ENCODE data around the gene KIAA0753. TPM values are rescaled to one million over a fixed set of nuclear protein-coding genes. Genes with fewer than 3 reads are reported as not detected.
"Not testable (repeated sequence)": the region's sequence is repeated elsewhere in the genome, so short reads cannot be mapped to it uniquely, and the experiment has no call there.

Gene KIAA0753
- total RNA-seq, 1 donor from 2014 or later, result 24.0 TPM

DNA sequence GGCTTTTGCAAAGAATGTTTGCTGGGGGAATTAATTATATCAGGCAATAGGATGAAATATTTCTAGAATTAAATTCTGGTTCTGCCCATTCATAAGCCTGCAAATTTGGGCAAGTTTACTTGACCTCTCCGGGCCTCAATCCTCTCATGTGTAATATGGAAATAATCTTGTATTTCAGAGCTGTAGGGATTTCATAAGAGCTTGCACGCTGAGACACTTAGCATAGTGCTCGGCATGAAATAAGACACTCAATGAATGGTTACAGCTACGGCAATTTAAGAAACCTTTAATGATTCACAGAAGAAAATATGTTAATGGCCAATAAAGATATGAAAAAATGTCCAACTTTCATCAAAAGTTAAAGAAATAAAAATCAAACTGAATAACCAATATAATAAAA is 43.6 kb downstream of the KIAA0753 start:
- H3K4me3 Mint-ChIP-seq (ENCODE audit: unreplicated experiment), result no peak overlapping the region
- H3K27ac Mint-ChIP-seq (ENCODE audit: unreplicated experiment), result no peak overlapping the region

GRCh38 chr17:6596511-6596910 is 44.0 kb downstream of the KIAA0753 start:
- no peak for DNase-seq (ENCODE audit: extremely low spot score, unreplicated experiment)
- TF ChIP-seq CTCF (IDR thresholded peaks at IDR 0.05), result no peak
- Mint-ChIP-seq H3K27ac (ENCODE audit: unreplicated experiment) (no peak overlapping the region), H3K4me3 (ENCODE audit: unreplicated experiment) (no peak overlapping the region), H3K27me3 (ENCODE audit: unreplicated experiment) (no peaks in the 10 kb centered on the region), H3K4me1 (ENCODE audit: unreplicated experiment) (peaks cover 4% of the 10 kb centered on the region), H3K9me3 (ENCODE audit: unreplicated experiment) (no peaks in the 10 kb centered on the region), H3K36me3 (ENCODE audit: unreplicated experiment) (peaks cover 53% of the 10 kb centered on the region)

More for the DNA sequence above, 43.6 kb downstream of the KIAA0753 start:
- peaks cover 4% of the 10 kb centered on the region for H3K4me1 Mint-ChIP-seq (ENCODE audit: unreplicated experiment)
- no peaks in the 10 kb centered on the region for H3K9me3 Mint-ChIP-seq (ENCODE audit: unreplicated experiment)
- H3K27me3 Mint-ChIP-seq (ENCODE audit: unreplicated experiment), result no peaks in the 10 kb centered on the region
- no peak for DNase-seq (ENCODE audit: extremely low spot score, unreplicated experiment)
- H3K36me3 Mint-ChIP-seq (ENCODE audit: unreplicated experiment), result peaks cover 52% of the 10 kb centered on the region
- no peak for TF ChIP-seq CTCF (IDR thresholded peaks at IDR 0.05)

DNA sequence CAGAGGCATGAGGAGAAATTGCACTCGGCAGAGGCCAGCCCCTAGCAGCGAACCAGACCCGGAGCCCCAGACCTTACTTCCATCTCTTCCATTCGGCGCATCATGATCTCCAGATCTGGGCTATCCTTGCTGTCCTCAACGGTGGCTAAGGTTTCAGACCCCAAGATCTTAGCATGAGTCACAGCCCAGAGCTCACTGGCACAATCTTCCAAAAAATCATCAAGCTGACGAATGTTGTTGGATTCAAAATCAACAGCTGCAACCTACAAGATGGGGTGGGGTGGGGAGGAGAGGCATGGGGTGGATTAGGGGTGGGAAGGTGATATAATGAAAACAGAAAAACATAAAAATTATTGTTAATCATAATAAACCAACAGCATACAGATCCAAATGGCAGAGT is 44.4 kb downstream of the KIAA0753 start:
- Mint-ChIP-seq H3K9me3 (ENCODE audit: unreplicated experiment) (no peaks in the 10 kb centered on the region), H3K36me3 (ENCODE audit: unreplicated experiment) (peaks cover 58% of the 10 kb centered on the region), H3K27ac (ENCODE audit: unreplicated experiment) (no peak overlapping the region), H3K4me1 (ENCODE audit: unreplicated experiment) (peaks cover 4% of the 10 kb centered on the region), H3K4me3 (ENCODE audit: unreplicated experiment) (no peak overlapping the region), H3K27me3 (ENCODE audit: unreplicated experiment) (no peaks in the 10 kb centered on the region)
- no peak for DNase-seq (ENCODE audit: extremely low spot score, unreplicated experiment)
- TF ChIP-seq CTCF (IDR thresholded peaks at IDR 0.05), result no peak

- not testable (repeated sequence) for DNase-seq (ENCODE audit: extremely low spot score, unreplicated experiment); H3K9me3 Mint-ChIP-seq (ENCODE audit: unreplicated experiment); H3K27me3 Mint-ChIP-seq (ENCODE audit: unreplicated experiment); H3K4me1 Mint-ChIP-seq (ENCODE audit: unreplicated experiment); H3K4me3 Mint-ChIP-seq (ENCODE audit: unreplicated experiment); H3K27ac Mint-ChIP-seq (ENCODE audit: unreplicated experiment)
- H3K36me3 Mint-ChIP-seq (ENCODE audit: unreplicated experiment), result peaks cover 76% of the 10 kb centered on the region
Observed at GRCh38 chr17:6593371-6593770, 47.1 kb downstream of the KIAA0753 start.

DNA sequence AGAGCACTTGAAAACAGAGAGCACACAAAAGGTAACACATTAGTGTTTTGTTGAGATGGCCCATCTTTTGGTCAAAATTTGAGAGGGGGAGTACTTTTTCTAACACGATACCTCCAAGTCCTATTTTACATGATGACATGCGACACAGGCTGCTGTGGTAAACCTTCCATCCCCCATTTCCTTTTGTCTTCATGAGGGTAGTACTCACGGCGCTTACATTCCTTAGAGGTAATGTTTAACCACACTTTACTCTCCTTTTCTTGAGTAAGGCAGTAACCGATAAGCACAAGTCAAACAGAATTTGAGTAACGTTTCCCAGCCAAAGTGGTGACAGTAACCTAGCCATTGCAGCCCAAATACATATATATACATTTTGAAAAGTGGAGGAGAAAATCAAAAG is 48.3 kb downstream of the KIAA0753 start:
- DNase-seq (ENCODE audit: extremely low spot score, unreplicated experiment), result no peak
- H3K27me3 Mint-ChIP-seq (ENCODE audit: unreplicated experiment), result no peaks in the 10 kb centered on the region
- TF ChIP-seq CTCF (IDR thresholded peaks at IDR 0.05), result no peak
- H3K27ac Mint-ChIP-seq (ENCODE audit: unreplicated experiment), result no peak overlapping the region
- no peaks in the 10 kb centered on the region for H3K9me3 Mint-ChIP-seq (ENCODE audit: unreplicated experiment)
- no peak overlapping the region for H3K4me3 Mint-ChIP-seq (ENCODE audit: unreplicated experiment)
- H3K36me3 Mint-ChIP-seq (ENCODE audit: unreplicated experiment), result peaks cover 82% of the 10 kb centered on the region
- no peaks in the 10 kb centered on the region for H3K4me1 Mint-ChIP-seq (ENCODE audit: unreplicated experiment)

DNA sequence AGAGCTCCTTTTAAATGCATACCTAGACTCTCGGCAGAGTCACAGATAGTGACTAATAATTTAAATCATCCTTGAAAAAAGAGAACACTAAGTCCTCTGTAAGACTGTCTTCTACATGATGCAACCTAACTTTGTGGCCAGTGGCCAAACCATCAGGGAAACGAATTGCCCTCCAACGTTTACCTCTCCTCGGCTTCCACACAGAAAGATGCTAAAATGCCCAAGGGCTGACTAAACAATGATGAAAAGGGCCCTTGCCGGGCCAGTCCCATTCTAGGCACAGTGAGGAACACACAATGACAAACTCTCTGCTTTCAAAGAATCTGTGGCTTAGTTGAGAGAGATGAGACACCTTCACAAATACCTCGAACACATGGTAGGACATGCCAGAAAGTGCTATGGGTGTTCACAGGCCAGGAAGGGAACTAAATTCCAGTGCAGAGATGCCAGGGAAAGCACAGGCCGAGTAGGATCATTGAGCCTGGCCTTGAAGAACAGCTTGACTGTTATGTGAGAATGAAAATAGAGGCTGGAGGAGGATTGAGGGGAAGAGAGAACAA is 48.8 kb downstream of the KIAA0753 start:
- no peaks in the 10 kb centered on the region for H3K4me1 Mint-ChIP-seq (ENCODE audit: unreplicated experiment)
- H3K36me3 Mint-ChIP-seq (ENCODE audit: unreplicated experiment), result peaks cover 78% of the 10 kb centered on the region
- DNase-seq (ENCODE audit: extremely low spot score, unreplicated experiment), result no peak
- H3K27me3 Mint-ChIP-seq (ENCODE audit: unreplicated experiment), result no peaks in the 10 kb centered on the region
- no peak overlapping the region for H3K4me3 Mint-ChIP-seq (ENCODE audit: unreplicated experiment)
- H3K27ac Mint-ChIP-seq (ENCODE audit: unreplicated experiment), result no peak overlapping the region
- no peaks in the 10 kb centered on the region for H3K9me3 Mint-ChIP-seq (ENCODE audit: unreplicated experiment)
- TF ChIP-seq CTCF (IDR thresholded peaks at IDR 0.05), result no peak
